NCI-H345 (cell line): Measurements from ENCODE around the gene BOK.
A peak's percentile ranks its signal among the peaks of the same experiment; 100 is the strongest.
"Not testable (repeated sequence)": the region's sequence is repeated elsewhere in the genome, so short reads cannot be mapped to it uniquely, and the experiment has no call there.

ENCODE experiments used
- DNase-seq: peaks from one replicate; lab custom pipeline; 2025; lab: John Stamatoyannopoulos, UW

The BOK gene

DNA sequence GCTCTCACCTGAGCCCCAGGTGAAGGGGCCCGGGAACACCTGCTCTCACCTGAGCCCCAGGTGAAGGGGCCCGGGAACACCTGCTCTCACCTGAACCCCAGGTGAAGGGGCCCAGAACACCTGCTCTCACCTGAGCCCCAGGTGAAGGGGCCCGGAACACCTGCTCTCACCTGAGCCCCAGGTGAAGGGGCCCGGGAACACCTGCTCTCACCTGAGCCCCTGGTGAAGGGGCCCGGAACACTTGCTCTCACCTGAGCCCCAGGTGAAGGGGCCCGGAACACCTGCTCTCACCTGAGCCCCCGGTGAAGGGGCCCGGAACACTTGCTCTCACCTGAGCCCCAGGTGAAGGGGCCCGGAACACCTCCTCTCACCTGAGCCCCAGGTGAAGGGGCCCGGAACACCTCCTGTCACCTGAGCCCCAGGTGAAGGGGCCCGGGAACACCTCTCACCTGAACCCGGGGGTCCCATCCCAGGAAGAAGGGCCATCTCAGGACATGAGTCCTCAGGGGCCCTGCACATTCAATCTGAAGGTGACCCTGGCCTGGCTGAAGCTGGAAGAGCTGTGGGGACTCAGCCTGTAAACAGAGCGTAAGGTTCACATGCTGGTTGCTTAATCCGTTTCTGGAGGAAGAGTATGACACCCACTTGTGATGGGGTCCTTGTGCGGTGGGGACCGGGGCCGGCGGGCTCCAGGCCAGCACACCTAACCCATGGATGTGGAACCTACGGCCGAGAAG lies 14.5 kb downstream of the BOK start:
- not testable (repeated sequence) for DNase-seq

DNA sequence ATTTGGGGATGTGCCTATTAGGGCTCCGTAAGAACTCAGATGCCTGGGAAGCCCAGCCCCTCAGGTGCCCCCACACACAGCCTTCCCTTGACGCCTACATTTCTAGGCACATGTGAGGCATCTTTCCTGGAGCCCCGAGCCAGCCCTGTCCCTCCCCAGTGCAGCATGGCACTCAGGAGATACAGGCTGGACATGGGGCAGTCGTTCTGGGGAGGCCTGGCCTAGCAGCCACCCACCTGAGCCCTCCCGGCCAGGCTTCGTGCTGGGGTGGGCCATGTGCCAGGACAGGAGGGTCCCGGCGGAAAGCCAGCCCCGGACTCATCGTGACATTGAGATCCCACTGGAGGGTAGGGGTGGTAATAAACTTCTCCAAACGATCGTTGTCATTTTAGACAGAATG lies 15.2 kb downstream of the BOK start:
- no peak for DNase-seq

DNA sequence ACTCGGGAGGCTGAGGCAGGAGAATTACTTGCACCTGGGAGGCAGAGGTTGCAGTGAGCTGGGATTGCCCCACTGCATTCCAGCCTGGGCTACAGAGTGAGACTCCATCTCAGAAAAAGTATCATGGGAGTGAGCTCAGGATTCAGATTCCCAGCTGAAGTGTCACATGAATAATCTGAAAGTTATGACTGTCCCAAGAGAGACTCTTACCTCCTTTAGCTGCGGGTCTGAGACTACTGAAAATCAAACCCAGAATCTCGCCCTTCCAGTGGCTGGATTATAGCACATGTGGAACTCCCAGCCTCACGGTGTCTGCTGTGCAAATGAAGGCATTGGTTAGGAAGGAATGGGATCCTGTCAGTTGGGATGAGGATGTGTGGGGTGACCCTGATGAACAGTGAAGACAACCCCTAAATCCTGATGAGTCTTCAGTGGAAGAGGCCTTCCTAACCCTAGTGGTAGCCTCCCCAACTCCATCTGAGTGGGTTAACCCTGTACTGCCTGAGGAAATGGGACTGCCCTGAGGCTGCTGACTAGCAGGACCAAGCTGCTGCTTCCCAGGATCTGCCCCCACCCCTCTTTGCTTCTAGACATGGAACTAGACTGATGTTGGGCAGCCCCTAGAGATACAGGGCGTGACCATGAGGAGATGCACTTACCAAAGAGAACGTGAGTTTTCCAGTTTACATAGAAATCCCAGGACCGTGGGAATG lies 16.5 kb downstream of the BOK start:
- DNase-seq = no peak

GRCh38 chr2:241575624-241576292 lies 17.2 kb downstream of the BOK start:
- no peak for DNase-seq

GRCh38 chr2:241576293-241576654 lies 17.7 kb downstream of the BOK start:
- no peak for DNase-seq

DNA sequence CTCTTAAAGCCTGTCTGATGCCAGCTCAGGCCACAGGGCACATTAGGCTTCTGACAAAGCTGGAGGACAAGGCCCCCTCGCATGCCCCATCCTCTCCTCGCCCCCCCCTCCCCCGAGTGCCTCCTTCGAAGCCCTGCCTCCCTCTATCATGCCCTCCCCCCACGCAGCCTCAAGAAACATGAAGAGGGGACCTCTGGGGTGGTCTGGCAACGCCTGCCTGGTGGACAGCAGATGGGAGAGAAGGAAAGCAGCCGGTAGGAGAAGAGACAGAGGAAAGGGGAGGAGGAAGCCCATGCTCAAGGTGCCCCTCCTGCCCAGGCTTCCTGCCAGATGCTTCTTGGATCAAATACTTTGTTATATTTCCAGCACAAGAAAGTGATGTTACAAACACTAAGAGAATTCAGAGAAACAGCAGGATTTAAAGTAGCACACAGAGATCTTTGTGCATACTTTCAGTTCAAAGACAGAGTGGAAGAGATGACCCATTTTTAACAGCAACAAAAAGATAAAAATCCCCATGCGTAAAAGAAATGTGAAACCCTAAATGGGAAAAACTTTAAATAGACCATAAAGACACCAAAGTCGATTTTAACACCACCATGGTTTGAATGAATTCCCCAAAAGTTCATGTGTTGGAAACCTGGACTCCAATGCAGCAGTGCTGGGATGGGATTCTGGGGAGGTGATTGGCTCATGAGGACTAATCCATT lies 19.0 kb downstream of the BOK start:
- no peak for DNase-seq

- no peak for DNase-seq
Observed at GRCh38 chr2:241579281-241579680, 20.7 kb downstream of the BOK start.

GRCh38 chr2:241582328-241582727 lies 23.8 kb downstream of the BOK start:
- DNase-seq = no peak

- no peak for DNase-seq
Observed at GRCh38 chr2:241582806-241583205, 24.3 kb downstream of the BOK start.

GRCh38 chr2:241584436-241584835 lies 25.9 kb downstream of the BOK start:
- no peak for DNase-seq

GRCh38 chr2:241586564-241587264 lies 28.2 kb downstream of the BOK start:
- no peak for DNase-seq

DNA sequence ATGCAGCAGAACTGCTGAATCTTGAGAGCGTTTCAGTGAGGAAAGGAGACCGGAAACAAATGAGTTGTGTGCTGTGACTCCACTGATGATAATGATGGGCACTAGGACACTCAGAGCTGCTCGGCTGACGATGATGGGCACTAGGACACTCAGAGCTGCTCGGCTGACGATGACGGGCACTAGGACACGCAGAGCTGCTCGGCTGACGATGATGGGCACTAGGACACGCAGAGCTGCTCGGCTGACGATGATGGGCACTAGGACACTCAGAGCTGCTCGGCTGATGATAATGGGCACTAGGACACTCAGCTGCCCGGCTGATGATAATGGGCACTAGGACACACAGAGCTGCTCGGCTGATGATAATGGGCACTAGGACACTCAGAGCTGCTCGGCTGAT lies 31.3 kb downstream of the BOK start:
- not testable (repeated sequence) for DNase-seq

GRCh38 chr2:241590496-241591455 lies 32.2 kb downstream of the BOK start:
- DNase-seq = not testable (repeated sequence)

GRCh38 chr2:241592126-241592845 lies 33.7 kb downstream of the BOK start:
- no peak for DNase-seq

GRCh38 chr2:241593271-241593670 lies 34.7 kb downstream of the BOK start:
- no peak for DNase-seq

DNA sequence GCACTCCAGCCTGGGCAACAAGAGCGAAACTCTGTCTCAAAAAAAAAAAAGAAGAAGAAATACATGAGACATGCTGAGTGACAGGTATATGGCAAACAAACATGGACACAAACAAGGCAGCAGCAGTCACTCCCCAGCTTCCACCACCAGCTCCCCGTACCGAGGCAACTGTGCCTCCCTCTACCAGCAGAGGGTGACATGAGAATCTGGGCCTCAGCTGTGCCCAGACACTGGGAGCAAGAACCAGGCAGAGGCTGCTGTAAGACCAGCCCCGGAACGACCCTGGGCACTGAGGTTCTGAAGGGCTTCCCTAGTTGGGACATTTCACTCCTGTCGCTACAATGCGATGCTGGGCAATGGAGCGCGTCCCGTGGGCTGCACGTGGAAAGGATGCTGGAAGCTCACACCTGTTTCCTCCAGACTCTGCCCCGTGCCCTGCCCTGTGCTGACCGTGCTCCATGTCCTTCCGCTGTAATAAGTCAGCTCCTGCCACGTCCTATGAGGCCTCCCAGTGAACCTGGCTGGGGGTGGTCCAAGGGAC lies 37.1 kb downstream of the BOK start:
- DNase-seq = no peak

DNA sequence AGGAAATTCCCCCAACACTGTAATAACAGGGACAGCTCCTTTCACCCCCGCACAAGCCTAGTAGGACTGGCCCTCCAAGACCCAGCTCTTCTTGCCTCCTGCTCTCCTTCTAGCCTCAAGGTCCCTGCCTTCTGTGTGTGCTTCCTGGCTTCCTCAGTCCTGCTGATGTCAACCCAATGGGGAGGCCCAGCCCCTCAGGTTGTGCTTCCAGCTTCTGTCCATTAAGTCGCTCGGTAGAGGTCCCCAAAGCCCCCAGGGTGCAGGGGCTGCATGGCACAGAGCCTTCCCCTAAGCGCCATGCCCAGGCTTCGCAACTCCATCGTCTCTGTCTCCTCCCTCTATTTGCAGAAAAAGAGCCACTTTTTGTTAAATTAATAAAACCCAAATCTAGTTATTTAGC lies 39.0 kb downstream of the BOK start:
- DNase-seq = no peak

DNA sequence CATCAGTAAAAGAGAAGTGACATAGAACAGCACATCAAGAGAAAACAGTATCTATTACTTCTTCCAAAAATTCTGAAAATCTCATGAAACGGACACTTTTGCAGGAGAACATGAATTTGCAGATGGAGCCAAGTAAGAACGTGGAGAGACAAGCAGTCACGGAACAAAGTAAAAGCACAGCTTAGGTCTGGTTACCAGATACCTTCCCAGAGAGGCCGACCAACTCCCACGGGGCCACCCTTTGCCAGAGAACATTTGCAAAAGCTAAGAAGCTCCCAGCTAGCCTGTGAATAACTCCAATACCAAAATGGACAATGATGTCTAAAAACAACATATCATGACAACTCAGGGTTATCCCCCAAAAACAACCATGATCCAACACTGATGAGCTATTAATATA lies 39.5 kb downstream of the BOK start:
- no peak for DNase-seq

DNA sequence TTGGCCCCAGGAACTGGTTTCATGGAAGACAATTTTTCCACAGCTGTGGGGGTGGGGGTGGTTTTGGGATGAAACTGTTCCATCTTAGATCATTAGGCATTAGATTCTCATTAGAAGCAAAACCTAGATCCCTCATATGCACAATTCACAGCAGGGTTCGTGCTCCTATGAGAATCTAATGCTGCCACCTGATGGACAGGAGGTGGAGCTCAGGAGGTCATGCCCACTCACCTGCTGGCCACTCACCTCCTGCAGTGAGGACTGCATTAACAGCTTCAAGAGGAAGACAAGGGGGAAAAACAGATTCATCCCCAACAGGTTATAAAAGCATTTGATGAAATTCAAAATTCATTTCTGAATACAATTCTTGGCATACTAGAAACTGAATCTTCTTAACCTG lies 39.9 kb downstream of the BOK start:
- DNase-seq = peak; percentile 21

DNA sequence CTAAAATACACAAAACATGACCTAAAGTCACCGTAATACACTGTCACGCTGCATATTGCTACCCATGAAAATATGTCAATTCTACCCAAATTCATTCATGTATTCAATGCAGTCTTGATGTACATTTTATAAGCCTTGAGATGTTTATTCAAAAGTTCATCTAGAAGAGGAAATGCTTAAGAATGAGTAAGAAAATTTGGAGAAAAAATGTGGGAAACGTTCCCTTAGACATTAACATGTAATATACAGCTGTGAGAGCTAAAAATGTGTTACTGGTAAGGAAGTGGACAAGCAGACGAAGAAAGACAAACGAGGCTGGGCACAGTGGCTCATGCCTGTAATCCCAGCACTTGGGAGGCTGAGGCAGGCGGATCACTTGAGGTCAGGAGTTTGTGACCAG lies 41.1 kb downstream of the BOK start:
- no peak for DNase-seq
